ENCODE results near the gene NCKAP5. TPM values are rescaled to one million over a fixed set of nuclear protein-coding genes. Genes with fewer than 3 reads are reported as not detected.

Gene NCKAP5
- total RNA-seq, 4 donors from 2014 or later, result 0.55 to 6.6 (median 3.3) TPM; not detected in 1

GRCh38 chr2:133346654-133347053 lies 221.6 kb downstream of the NCKAP5 start:
- DNase-seq, result no peak
- intact Hi-C loops (cut with DNase I; ENCODE audit: low total_unique reads), result no loop called here
- Histone ChIP-seq H3K4me3 (no peak overlapping the region), H3K9me3 (no peaks in the 10 kb centered on the region), H3K27ac (no peak overlapping the region), H3K36me3 (no peaks in the 10 kb centered on the region), H3K27me3 (no peaks in the 10 kb centered on the region), H3K4me1 (no peaks in the 10 kb centered on the region)
- no peak for TF ChIP-seq POLR2A (IDR thresholded peaks at IDR 0.05)
- TF ChIP-seq CTCF (IDR thresholded peaks at IDR 0.05), result no peak

- Histone ChIP-seq H3K9me3 (no peaks in the 10 kb centered on the region), H3K27me3 (no peaks in the 10 kb centered on the region), H3K4me1 (no peaks in the 10 kb centered on the region), H3K36me3 (no peaks in the 10 kb centered on the region), H3K27ac (no peak overlapping the region), H3K4me3 (no peak overlapping the region)
- DNase-seq, result no peak
- no peak for TF ChIP-seq POLR2A (IDR thresholded peaks at IDR 0.05)
- no peak for TF ChIP-seq CTCF (IDR thresholded peaks at IDR 0.05)
- intact Hi-C loops (cut with DNase I; ENCODE audit: low total_unique reads), result no loop called here
These were observed 222.6 kb downstream of the NCKAP5 start for GRCh38 chr2:133345638-133346037.

GRCh38 chr2:133344849-133345248 lies 223.4 kb downstream of the NCKAP5 start:
- Histone ChIP-seq H3K4me1 (no peaks in the 10 kb centered on the region), H3K27ac (no peak overlapping the region), H3K27me3 (no peaks in the 10 kb centered on the region), H3K9me3 (no peaks in the 10 kb centered on the region), H3K4me3 (no peak overlapping the region), H3K36me3 (no peaks in the 10 kb centered on the region)
- DNase-seq, result no peak
- TF ChIP-seq CTCF (IDR thresholded peaks at IDR 0.05), result no peak
- intact Hi-C loops (cut with DNase I; ENCODE audit: low total_unique reads), result no loop called here

- H3K27ac ChIP-seq, result no peak overlapping the region
- intact Hi-C loops (cut with DNase I; ENCODE audit: low total_unique reads), result no loop called here
- H3K36me3 ChIP-seq, result no peaks in the 10 kb centered on the region
- no peaks in the 10 kb centered on the region for H3K9me3 ChIP-seq
- no peaks in the 10 kb centered on the region for H3K27me3 ChIP-seq
- no peak for DNase-seq
- no peaks in the 10 kb centered on the region for H3K4me1 ChIP-seq
- no peak overlapping the region for H3K4me3 ChIP-seq
- no peak for TF ChIP-seq POLR2A (IDR thresholded peaks at IDR 0.05)
- TF ChIP-seq CTCF (IDR thresholded peaks at IDR 0.05), result no peak
These were observed 225.3 kb downstream of the NCKAP5 start for GRCh38 chr2:133343018-133343352.

- TF ChIP-seq POLR2A (IDR thresholded peaks at IDR 0.05), result no peak
- no peaks in the 10 kb centered on the region for H3K9me3 ChIP-seq
- H3K27me3 ChIP-seq, result no peaks in the 10 kb centered on the region
- no peak overlapping the region for H3K27ac ChIP-seq
- no peak for DNase-seq
- no peaks in the 10 kb centered on the region for H3K36me3 ChIP-seq
- no peaks in the 10 kb centered on the region for H3K4me1 ChIP-seq
- no peak overlapping the region for H3K4me3 ChIP-seq
- intact Hi-C loops (cut with DNase I; ENCODE audit: low total_unique reads), result no loop called here
These were observed 225.8 kb downstream of the NCKAP5 start for GRCh38 chr2:133342286-133343017.

GRCh38 chr2:133341575-133341974 lies 226.7 kb downstream of the NCKAP5 start:
- no peak overlapping the region for H3K27ac ChIP-seq
- no peak overlapping the region for H3K4me3 ChIP-seq
- no peaks in the 10 kb centered on the region for H3K27me3 ChIP-seq
- H3K36me3 ChIP-seq, result no peaks in the 10 kb centered on the region
- H3K4me1 ChIP-seq, result no peaks in the 10 kb centered on the region
- H3K9me3 ChIP-seq, result no peaks in the 10 kb centered on the region
- intact Hi-C loops (cut with DNase I; ENCODE audit: low total_unique reads), result no loop called here
- TF ChIP-seq POLR2A (IDR thresholded peaks at IDR 0.05) (no peak), CTCF (IDR thresholded peaks at IDR 0.05) (no peak)
- no peak for DNase-seq
